ENCODE results near the gene DSG2.

- TF ChIP-seq, protein P1, sequence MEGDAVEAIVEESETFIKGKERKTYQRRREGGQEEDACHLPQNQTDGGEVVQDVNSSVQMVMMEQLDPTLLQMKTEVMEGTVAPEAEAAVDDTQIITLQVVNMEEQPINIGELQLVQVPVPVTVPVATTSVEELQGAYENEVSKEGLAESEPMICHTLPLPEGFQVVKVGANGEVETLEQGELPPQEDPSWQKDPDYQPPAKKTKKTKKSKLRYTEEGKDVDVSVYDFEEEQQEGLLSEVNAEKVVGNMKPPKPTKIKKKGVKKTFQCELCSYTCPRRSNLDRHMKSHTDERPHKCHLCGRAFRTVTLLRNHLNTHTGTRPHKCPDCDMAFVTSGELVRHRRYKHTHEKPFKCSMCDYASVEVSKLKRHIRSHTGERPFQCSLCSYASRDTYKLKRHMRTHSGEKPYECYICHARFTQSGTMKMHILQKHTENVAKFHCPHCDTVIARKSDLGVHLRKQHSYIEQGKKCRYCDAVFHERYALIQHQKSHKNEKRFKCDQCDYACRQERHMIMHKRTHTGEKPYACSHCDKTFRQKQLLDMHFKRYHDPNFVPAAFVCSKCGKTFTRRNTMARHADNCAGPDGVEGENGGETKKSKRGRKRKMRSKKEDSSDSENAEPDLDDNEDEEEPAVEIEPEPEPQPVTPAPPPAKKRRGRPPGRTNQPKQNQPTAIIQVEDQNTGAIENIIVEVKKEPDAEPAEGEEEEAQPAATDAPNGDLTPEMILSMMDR (IDR thresholded peaks at IDR 0.05), result no peak
- TF ChIP-seq POLR2A (IDR thresholded peaks at IDR 0.05), result no peak
Measured at GRCh38 chr18:31469629-31470028, 28.3 kb upstream of the DSG2 start.
